Limb (tissue), 2 donors: Measurements from ENCODE around the gene ZNF862.
A peak's percentile ranks its signal among the peaks of the same experiment; 100 is the strongest.

Source experiments
- DNase-seq, 2 donors: peaks; one replicate each; pipeline ENCODE4 v3.0.0-alpha.2; 2016; ENCODE audit errors: extremely low spot score in 2 of 2

ZNF862 gene

GRCh38 chr7:149811221-149811620 is 27.0 kb upstream of the ZNF862 start:
- DNase-seq: no peak

- DNase-seq: no peak
Measured at GRCh38 chr7:149811831-149812490, 26.2 kb upstream of the ZNF862 start.

- no peak for DNase-seq
Measured at GRCh38 chr7:149813254-149814035, 24.7 kb upstream of the ZNF862 start.

- no peak for DNase-seq
Measured at GRCh38 chr7:149814494-149814893, 23.7 kb upstream of the ZNF862 start.

GRCh38 chr7:149815121-149815520 is 23.1 kb upstream of the ZNF862 start:
- no peak for DNase-seq

GRCh38 chr7:149815661-149816266 is 22.4 kb upstream of the ZNF862 start:
- no peak for DNase-seq

GRCh38 chr7:149816267-149816751 is 21.9 kb upstream of the ZNF862 start:
- DNase-seq: no peak

GRCh38 chr7:149816794-149817193 is 21.4 kb upstream of the ZNF862 start:
- DNase-seq: no peak

GRCh38 chr7:149817301-149817771 is 20.8 kb upstream of the ZNF862 start:
- no peak for DNase-seq

GRCh38 chr7:149817836-149818535 is 20.2 kb upstream of the ZNF862 start:
- no peak for DNase-seq

GRCh38 chr7:149818536-149818840 is 19.7 kb upstream of the ZNF862 start:
- DNase-seq: no peak

- DNase-seq: no peak
Measured at GRCh38 chr7:149819141-149819960, 18.8 kb upstream of the ZNF862 start.

GRCh38 chr7:149819961-149820340 is 18.2 kb upstream of the ZNF862 start:
- DNase-seq: no peak

- DNase-seq: no peak
Measured at GRCh38 chr7:149820622-149821190, 17.5 kb upstream of the ZNF862 start.

- no peak for DNase-seq
Measured at GRCh38 chr7:149821191-149822148, 16.7 kb upstream of the ZNF862 start.

- DNase-seq: peak in 1 of 2 donors; percentile 31
Measured at GRCh38 chr7:149822353-149822943, 15.7 kb upstream of the ZNF862 start.

GRCh38 chr7:149823191-149823630 is 15.0 kb upstream of the ZNF862 start:
- DNase-seq: no peak

GRCh38 chr7:149823631-149824199 is 14.5 kb upstream of the ZNF862 start:
- DNase-seq: no peak

- DNase-seq: no peak
Measured at GRCh38 chr7:149824301-149824741, 13.9 kb upstream of the ZNF862 start.
